ENCODE measurements around the gene B3GNT3. TPM values are rescaled to one million over a fixed set of nuclear protein-coding genes. Genes with fewer than 3 reads are reported as not detected.

The B3GNT3 gene
- total and polyA plus RNA-seq, 2 of the 13 experiments (the other 11 are each of a cell fraction or from before 2014, with no cell fraction given), result 0.86 to 4.0 TPM

DNA sequence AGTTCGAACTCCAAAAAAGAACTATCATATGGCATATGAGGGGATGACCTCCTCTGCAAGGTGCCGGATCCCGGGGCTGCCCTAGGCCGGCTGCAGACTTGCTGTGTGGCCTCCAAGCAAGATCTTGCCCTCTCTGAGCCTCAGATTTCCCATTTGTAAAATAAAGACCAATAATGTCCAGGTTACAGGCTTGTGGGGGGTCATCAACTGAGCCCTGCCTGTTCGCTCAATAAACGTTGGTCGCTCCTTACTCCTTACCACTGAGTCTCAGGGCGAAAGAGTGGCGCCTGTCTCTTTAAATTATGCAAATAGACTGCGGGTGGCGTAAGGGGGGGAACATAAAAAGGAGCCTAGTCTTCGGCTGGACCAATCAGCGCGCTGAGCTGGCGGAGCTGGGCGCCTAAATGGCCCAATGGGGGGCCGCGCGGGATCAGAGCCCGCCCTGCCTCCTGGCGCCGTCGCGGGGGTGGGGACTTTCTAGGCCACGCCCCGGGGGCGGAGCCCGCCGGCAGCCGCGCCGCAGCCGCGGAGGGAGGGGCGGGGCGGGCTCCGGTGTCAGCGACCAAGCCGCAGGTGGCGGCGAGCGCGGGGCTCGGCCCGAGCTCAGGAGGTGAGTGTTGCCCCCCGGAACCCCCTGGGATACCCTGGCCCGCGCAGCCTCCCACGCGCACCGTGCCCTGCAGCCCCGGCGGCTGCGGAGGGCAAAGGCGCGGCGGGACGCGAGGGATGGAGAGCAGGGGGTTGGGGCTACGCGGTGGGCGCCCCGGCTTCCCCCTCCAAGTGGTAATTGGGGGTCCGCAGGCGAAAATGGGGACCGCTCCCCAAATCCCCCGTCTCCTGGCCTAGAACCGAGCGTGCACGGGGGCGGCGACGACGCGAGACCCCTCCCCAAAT lies 47.5 kb upstream of the B3GNT3 start (continued):
- TF ChIP-seq FOXA1 (IDR thresholded peaks at IDR 0.05) (no peak), FOXA1 (CRISPR knock-in tag; IDR thresholded peaks at IDR 0.05) (peak; percentile 10; the same call in 1 of the 2 replicates), CEBPG (CRISPR knock-in tag; IDR thresholded peaks at IDR 0.05) (no peak), MAZ (IDR thresholded peaks at IDR 0.05; ENCODE audit: borderline replicate concordance, low read depth, low read length) (peak; percentile 46; the same call in 1 of the 2 replicates), MAZ (CRISPR knock-in tag; IDR thresholded peaks at IDR 0.05; ENCODE audit: low read depth) (peak; percentile 66), MTF1 (CRISPR knock-in tag; IDR thresholded peaks at IDR 0.05) (no peak), ATF1 (CRISPR knock-in tag; IDR thresholded peaks at IDR 0.05) (peak; percentile 37; the same call in 1 of the 2 replicates), RCOR2 (CRISPR knock-in tag; IDR thresholded peaks at IDR 0.05) (peak; percentile 87), CREB1 (IDR thresholded peaks at IDR 0.05) (peak; percentile 48; the same call in 1 of the 2 replicates), CREB1 (CRISPR knock-in tag; IDR thresholded peaks at IDR 0.05) (no peak), FOXJ3 (CRISPR knock-in tag; IDR thresholded peaks at IDR 0.05; ENCODE audit: borderline replicate concordance) (no peak), ADNP (CRISPR knock-in tag; IDR thresholded peaks at IDR 0.05) (peak; percentile 57; the same call in 1 of the 2 replicates), ZNF207 (IDR thresholded peaks at IDR 0.05; ENCODE audit: borderline replicate concordance) (no peak), CHD4 (IDR thresholded peaks at IDR 0.05; ENCODE audit: borderline replicate concordance, low read length) (peak; percentile 61; the same call in 1 of the 2 replicates), ZNF598 (CRISPR knock-in tag; IDR thresholded peaks at IDR 0.05; ENCODE audit: borderline replicate concordance) (no peak), NCOA1 (CRISPR knock-in tag; IDR thresholded peaks at IDR 0.05) (no peak), SP4 (CRISPR knock-in tag; IDR thresholded peaks at IDR 0.05) (peak; percentile 96), ZNF768 (CRISPR knock-in tag; IDR thresholded peaks at IDR 0.05) (peak; percentile 100), SP2 (CRISPR knock-in tag; IDR thresholded peaks at IDR 0.05) (peak; percentile 89), IRX3 (CRISPR knock-in tag; IDR thresholded peaks at IDR 0.05; ENCODE audit: borderline replicate concordance, low read depth) (no peak), ZNF777 (CRISPR knock-in tag; IDR thresholded peaks at IDR 0.05) (no peak), MATR3 (CRISPR knock-in tag; IDR thresholded peaks at IDR 0.05) (no peak), ZNF772 (CRISPR knock-in tag; IDR thresholded peaks at IDR 0.05) (no peak), KMT2B (CRISPR knock-in tag; IDR thresholded peaks at IDR 0.05) (no peak), KLF11 (CRISPR knock-in tag; IDR thresholded peaks at IDR 0.05) (no peak), ZC3H4 (CRISPR knock-in tag; IDR thresholded peaks at IDR 0.05; ENCODE audit: borderline replicate concordance) (no peak)
- TF ChIP-seq, protein P1, sequence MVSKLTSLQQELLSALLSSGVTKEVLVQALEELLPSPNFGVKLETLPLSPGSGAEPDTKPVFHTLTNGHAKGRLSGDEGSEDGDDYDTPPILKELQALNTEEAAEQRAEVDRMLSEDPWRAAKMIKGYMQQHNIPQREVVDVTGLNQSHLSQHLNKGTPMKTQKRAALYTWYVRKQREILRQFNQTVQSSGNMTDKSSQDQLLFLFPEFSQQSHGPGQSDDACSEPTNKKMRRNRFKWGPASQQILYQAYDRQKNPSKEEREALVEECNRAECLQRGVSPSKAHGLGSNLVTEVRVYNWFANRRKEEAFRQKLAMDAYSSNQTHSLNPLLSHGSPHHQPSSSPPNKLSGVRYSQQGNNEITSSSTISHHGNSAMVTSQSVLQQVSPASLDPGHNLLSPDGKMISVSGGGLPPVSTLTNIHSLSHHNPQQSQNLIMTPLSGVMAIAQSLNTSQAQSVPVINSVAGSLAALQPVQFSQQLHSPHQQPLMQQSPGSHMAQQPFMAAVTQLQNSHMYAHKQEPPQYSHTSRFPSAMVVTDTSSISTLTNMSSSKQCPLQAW (CRISPR knock-in tag; IDR thresholded peaks at IDR 0.05), result 0 out of 2 replicates have a peak, but pooled peaks have one; percentile 35
- TF ChIP-seq, protein P2, sequence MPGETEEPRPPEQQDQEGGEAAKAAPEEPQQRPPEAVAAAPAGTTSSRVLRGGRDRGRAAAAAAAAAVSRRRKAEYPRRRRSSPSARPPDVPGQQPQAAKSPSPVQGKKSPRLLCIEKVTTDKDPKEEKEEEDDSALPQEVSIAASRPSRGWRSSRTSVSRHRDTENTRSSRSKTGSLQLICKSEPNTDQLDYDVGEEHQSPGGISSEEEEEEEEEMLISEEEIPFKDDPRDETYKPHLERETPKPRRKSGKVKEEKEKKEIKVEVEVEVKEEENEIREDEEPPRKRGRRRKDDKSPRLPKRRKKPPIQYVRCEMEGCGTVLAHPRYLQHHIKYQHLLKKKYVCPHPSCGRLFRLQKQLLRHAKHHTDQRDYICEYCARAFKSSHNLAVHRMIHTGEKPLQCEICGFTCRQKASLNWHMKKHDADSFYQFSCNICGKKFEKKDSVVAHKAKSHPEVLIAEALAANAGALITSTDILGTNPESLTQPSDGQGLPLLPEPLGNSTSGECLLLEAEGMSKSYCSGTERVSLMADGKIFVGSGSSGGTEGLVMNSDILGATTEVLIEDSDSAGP (CRISPR knock-in tag; IDR thresholded peaks at IDR 0.05; ENCODE audit: borderline replicate concordance), result peak; percentile 100
- TF ChIP-seq, protein P3, sequence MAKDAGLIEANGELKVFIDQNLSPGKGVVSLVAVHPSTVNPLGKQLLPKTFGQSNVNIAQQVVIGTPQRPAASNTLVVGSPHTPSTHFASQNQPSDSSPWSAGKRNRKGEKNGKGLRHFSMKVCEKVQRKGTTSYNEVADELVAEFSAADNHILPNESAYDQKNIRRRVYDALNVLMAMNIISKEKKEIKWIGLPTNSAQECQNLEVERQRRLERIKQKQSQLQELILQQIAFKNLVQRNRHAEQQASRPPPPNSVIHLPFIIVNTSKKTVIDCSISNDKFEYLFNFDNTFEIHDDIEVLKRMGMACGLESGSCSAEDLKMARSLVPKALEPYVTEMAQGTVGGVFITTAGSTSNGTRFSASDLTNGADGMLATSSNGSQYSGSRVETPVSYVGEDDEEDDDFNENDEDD (CRISPR knock-in tag; IDR thresholded peaks at IDR 0.05; ENCODE audit: borderline replicate concordance), result peak; percentile 50; the same call in 1 of the 2 replicates

All from HepG2 (cell line).